GM12865 (cell line): Measurements from ENCODE around the gene ATG9B.

ENCODE experiments used
- DNase-seq: peaks from one replicate; pipeline ENCODE4 v3.0.0; 2010; ENCODE audit warnings: low read depth
- H3K4me3 ChIP-seq: 2 replicates; pipeline ENCODE4 v1.5.1; 2011; ENCODE audit warnings: mild to moderate bottlenecking, low read depth, low read length, control low read depth
- CTCF ChIP-seq: IDR thresholded peaks from 2 replicates; pipeline ENCODE4 v1.5.1; 2011; ENCODE audit warnings: low read length, control low read depth, low read depth, inconsistent platforms; ENCODE audit not compliant: insufficient read depth; ENCODE audit errors: missing control alignments

ATG9B gene

GRCh38 chr7:151058781-151059366 is 34.6 kb upstream of the ATG9B start:
- peak overlapping the region; percentile 62 for H3K4me3 ChIP-seq
- DNase-seq = peak; percentile 35
- no peak for TF ChIP-seq CTCF

DNA sequence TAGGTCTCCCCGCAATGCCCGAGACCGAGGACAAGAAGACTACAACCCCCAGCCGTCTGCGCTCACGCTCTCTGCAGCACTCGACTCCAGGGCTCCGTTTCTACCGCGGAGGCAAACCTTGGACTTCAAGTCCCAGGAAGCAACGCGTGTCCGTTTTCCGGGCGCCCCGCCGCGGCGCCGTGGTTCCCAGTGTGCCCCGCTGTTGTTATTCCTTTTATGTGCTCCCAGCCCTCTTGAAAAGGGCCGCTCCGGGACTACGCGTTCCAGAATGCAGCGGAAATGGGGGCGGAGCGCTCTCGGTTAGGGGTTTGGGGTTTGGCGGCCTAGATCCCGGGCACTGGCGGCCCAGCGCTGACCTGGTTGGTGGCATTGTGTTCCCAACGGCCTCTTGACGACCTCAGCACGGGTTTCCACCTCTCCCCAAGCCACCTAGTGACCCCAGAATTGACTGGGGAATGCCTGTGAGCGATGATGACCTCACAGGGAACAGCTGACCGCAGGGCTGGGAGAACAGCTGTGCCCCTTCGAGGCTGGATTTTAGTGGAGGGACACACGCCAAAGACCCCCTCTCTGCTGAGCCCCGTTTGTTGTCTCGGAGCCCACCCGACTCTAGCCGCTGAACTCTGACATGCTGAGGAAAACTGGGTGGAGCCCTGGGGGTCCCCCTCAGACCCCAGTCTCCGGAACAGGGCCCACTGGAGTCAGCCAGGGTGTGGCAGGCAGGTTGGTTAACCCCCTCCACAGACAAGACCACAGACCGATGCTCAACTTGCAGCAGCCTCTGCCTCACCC is 33.9 kb upstream of the ATG9B start:
- peak overlapping the region; percentile 62 for H3K4me3 ChIP-seq
- no peak for TF ChIP-seq CTCF
- peak; percentile 99 for DNase-seq

- no peak for DNase-seq
- peak within 1 kb of the TSS; percentile 64 for H3K4me3 ChIP-seq
- no peak for TF ChIP-seq CTCF
Observed at GRCh38 chr7:151057506-151057988, 33.3 kb upstream of the ATG9B start, which contains the start of gene CDK5. CDK5 (minus strand) TSS chr7:151057897; CDS start chr7:151057848, 49 bp downstream.

DNA sequence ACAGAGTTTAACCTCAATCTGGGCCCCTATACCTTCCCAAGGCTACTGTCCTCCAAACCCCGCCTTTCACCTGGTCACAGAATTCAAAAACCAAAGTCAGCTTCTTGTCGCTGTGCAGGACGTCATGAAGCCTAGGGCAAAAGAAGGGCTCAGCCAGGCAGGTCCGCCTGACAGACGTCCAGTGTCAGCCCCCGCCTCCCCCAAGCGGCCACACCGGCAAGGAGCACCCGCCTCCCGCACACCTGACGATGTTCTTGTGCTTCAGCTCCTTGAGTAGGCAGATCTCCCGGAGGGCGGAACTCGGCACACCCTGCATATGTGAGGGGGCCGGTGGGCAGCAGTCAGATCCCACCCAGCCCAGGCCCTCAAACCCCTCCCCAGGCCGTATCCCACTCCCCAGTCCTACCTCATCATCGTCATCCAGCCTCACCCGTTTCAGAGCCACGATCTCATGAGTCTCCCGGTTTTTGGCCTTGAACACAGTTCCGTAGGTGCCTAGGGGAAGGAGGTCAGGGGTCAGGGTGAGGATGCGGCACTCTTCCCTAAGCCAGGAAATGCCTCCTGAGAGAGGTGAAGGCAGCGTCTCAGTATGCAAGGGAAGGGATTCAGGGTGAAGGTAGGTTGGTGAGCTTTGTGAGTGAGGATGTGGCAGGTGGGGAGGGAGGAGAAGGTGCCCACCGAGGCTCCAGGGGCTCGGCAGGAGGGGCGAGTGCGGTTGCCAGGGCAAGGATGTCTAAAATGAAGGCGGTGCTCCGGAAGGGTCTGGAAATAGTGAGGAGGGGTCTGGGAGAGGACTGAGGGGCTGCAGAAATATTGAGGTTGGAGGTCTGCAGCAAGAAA is 32.6 kb upstream of the ATG9B start:
- peak overlapping the region; percentile 64 for H3K4me3 ChIP-seq
- no peak for DNase-seq
- TF ChIP-seq CTCF = no peak

DNA sequence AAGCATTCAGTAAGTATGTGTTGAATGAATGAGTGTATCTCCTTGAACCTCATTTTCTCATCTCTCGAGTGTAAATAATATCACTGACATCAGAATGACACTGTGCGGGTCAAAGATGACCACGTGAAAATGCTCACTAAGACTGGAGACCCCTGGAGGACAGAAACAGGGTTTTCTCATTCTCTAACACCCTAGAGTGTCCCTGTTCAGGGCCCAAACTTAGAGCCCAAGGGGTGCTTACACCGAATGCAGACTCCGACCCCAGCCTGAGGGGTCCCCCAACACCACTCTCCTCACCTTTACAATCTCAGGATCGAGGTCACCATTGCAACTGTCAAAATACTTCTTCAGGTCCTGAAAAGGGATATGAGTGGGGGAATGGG is 32.0 kb upstream of the ATG9B start:
- H3K4me3 ChIP-seq = no peak overlapping the region
- DNase-seq = no peak
- no peak for TF ChIP-seq CTCF

GRCh38 chr7:151053751-151054150 is 29.5 kb upstream of the ATG9B start:
- no peak for TF ChIP-seq CTCF
- no peak for DNase-seq

More at GRCh38 chr7:151053751-151054150, 29.5 kb upstream of the ATG9B start:
- H3K4me3 ChIP-seq = no peak overlapping the region
